HG03039 (cell line): ENCODE data around the gene ZNF488.

Experiments used
- ATAC-seq: cut with Tn5 transposase; IDR thresholded peaks from one replicate; pipeline ENCODE4 v1.9.1; 2021; ENCODE audit warnings: mild to moderate bottlenecking, moderate library complexity; ENCODE audit not compliant: unreplicated experiment

Gene ZNF488

DNA sequence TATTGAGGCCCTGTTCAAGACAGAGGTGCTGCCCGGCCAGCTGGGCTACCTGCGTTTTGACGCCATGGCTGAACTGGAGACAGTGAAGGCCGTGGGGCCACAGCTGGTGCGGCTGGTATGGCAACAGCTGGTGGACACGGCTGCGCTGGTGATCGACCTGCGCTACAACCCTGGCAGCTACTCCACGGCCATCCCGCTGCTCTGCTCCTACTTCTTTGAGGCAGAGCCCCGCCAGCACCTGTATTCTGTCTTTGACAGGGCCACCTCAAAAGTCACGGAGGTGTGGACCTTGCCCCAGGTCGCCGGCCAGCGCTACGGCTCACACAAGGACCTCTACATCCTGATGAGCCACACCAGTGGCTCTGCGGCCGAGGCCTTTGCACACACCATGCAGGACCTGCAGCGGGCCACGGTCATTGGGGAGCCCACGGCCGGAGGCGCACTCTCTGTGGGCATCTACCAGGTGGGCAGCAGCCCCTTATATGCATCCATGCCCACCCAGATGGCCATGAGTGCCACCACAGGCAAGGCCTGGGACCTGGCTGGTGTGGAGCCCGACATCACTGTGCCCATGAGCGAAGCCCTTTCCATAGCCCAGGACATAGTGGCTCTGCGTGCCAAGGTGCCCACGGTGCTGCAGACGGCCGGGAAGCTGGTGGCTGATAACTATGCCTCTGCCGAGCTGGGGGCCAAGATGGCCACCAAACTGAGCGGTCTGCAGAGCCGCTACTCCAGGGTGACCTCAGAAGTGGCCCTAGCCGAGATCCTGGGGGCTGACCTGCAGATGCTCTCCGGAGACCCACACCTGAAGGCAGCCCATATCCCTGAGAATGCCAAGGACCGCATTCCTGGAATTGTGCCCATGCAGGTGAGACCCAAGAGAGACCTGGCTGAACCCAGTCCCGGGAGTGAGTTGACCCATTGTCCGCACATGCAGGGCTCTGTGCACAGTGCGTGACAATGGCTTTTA, 33.1 kb downstream of the ZNF488 start:
- ATAC-seq: no peak

DNA sequence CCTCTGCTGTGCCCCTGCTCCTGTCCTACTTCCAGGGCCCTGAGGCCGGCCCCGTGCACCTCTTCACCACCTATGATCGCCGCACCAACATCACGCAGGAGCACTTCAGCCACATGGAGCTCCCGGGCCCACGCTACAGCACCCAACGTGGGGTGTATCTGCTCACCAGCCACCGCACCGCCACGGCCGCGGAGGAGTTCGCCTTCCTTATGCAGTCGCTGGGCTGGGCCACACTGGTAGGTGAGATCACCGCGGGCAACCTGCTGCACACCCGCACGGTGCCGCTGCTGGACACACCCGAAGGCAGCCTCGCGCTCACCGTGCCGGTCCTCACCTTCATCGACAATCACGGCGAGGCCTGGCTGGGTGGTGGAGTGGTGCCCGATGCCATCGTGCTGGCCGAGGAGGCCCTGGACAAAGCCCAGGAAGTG, 34.1 kb downstream of the ZNF488 start:
- ATAC-seq: no peak

DNA sequence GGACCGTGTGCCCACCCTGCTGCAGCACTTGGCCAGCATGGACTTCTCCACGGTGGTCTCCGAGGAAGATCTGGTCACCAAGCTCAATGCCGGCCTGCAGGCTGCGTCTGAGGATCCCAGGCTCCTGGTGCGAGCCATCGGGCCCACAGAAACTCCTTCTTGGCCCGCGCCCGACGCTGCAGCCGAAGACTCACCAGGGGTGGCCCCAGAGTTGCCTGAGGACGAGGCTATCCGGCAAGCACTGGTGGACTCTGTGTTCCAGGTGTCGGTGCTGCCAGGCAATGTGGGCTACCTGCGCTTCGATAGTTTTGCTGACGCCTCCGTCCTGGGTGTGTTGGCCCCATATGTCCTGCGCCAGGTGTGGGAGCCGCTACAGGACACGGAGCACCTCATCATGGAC, 34.6 kb downstream of the ZNF488 start:
- no peak for ATAC-seq

DNA sequence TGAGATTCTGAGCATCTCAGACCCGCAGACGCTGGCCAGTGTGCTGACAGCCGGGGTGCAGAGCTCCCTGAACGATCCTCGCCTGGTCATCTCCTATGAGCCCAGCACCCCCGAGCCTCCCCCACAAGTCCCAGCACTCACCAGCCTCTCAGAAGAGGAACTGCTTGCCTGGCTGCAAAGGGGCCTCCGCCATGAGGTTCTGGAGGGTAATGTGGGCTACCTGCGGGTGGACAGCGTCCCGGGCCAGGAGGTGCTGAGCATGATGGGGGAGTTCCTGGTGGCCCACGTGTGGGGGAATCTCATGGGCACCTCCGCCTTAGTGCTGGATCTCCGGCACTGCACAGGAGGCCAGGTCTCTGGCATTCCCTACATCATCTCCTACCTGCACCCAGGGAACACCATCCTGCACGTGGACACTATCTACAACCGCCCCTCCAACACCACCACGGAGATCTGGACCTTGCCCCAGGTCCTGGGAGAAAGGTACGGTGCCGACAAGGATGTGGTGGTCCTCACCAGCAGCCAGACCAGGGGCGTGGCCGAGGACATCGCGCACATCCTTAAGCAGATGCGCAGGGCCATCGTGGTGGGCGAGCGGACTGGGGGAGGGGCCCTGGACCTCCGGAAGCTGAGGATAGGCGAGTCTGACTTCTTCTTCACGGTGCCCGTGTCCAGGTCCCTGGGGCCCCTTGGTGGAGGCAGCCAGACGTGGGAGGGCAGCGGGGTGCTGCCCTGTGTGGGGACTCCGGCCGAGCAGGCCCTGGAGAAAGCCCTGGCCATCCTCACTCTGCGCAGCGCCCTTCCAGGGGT, 35.2 kb downstream of the ZNF488 start:
- ATAC-seq: no peak

DNA sequence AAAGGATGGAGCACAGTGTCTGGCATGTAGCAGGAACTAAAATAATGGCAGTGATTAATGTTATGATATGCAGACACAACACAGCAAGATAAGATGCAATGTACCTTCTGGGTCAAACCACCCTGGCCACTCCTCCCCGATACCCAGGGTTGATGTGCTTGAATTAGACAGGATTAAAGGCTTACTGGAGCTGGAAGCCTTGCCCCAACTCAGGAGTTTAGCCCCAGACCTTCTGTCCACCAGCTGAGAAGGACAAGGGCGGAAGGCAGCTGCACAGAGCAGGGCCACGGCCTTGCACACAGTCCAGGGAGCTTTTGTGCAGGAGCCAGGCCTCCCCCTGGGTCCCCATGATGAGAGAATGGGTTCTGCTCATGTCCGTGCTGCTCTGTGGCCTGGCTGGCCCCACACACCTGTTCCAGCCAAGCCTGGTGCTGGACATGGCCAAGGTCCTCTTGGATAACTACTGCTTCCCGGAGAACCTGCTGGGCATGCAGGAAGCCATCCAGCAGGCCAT, 35.9 kb downstream of the ZNF488 start, which contains the start of gene RBP3:
Gene RBP3, plus strand, starts transcription at position 226 of the 514 bp plus-strand sequence. Its CDS starts 122 bp downstream, at position 348.
- no peak for ATAC-seq

DNA sequence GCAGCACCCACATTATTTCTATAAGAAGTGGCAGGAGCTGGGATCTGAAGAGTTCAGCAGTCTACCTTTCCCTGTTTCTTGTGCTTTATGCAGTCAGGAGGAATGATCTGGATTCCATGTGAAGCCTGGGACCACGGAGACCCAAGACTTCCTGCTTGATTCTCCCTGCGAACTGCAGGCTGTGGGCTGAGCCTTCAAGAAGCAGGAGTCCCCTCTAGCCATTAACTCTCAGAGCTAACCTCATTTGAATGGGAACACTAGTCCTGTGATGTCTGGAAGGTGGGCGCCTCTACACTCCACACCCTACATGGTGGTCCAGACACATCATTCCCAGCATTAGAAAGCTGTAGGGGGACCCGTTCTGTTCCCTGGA, 36.8 kb downstream of the ZNF488 start:
- ATAC-seq: no peak

DNA sequence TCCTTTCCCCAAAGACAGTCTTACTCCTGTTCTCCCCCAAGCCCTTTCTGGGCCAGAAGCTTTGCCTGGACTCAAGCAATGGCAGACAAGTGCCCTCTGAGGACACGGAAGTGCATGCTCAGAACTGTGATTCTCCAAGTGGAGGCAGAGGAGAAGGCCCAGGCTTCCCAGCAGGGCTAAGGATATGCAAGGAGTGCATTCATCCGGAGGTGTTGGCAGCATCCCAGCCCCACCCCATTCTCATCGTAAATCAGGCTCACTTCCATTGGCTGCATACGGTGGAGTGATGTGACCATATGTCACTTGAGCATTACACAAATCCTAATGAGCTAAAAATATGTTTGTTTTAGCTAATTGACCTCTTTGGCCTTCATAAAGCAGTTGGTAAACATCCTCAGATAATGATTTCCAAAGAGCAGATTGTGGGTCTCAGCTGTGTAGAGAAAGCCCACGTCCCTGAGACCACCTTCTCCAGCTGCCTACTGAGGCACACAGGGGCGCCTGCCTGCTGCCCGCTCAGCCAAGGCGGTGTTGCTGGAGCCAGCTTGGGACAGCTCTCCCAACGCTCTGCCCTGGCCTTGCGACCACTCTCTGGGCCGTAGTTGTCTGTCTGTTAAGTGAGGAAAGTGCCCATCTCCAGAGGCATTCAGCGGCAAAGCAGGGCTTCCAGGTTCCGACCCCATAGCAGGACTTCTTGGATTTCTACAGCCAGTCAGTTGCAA, 37.4 kb downstream of the ZNF488 start:
- no peak for ATAC-seq

DNA sequence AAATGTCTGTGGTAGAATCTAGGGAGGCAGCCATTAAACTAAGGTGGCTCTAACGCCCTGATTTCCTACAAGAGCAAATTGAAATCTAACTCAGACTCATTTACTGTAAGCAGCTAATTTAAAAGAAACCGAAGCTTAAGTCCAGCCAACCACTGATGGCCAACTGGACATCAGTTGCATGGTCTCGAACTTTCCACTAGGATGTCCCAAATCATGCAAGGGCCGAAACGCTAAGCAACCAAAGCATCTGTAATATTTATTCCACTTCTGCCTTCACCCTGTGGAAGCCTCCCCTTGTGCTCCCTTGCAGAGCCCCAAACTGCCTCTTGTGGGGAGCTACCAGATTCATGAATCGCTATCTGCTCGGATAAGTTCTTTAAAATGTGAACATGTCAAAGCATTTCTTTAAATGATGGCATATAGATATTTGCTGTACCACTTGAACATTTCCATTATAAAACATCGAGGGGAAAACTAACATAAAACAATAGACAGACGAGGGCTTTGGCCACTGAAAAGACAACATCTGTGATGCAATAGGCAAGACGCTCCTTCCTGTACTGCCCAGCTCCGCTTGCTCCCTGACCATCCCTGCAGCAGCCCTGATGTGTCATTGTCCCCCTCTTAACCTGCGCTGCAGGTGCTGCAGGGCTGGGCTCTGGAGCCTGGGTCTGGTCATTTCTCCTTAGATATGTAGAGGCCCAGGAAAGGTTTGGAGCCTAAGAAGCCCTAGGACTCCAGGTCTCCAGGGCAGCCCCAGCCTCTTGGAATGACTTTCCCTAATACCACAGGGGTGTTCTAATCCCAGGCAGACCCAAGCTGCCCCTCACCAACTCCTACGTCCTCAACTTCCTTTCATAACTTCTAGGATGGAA, 38.9 kb downstream of the ZNF488 start:
- no peak for ATAC-seq

DNA sequence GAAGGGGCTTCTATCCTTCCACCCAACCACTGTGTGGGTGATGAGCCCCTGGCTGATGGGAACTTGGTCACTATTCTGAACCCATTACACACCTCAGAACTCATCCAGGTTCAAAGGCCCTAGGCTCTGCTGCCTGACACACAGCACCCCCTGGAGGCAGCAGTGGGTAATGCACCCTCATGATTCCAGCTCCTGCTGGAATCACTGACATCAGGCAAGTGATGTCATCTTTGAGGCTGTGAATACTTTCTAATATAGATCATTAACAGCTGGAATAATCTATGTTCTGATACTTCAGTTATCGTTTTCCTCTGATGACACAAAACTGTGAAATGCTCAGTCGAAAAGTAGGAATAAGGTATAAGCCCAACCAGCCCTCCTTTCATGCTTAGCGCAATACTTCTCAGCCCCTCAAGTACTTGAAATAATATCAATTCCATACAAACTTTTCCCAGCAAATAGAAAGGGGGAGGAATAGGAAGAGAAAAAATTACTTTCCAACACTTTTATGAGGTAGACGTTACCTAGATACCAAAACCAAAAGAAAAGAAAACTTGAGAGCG, 43.4 kb downstream of the ZNF488 start:
- no peak for ATAC-seq

DNA sequence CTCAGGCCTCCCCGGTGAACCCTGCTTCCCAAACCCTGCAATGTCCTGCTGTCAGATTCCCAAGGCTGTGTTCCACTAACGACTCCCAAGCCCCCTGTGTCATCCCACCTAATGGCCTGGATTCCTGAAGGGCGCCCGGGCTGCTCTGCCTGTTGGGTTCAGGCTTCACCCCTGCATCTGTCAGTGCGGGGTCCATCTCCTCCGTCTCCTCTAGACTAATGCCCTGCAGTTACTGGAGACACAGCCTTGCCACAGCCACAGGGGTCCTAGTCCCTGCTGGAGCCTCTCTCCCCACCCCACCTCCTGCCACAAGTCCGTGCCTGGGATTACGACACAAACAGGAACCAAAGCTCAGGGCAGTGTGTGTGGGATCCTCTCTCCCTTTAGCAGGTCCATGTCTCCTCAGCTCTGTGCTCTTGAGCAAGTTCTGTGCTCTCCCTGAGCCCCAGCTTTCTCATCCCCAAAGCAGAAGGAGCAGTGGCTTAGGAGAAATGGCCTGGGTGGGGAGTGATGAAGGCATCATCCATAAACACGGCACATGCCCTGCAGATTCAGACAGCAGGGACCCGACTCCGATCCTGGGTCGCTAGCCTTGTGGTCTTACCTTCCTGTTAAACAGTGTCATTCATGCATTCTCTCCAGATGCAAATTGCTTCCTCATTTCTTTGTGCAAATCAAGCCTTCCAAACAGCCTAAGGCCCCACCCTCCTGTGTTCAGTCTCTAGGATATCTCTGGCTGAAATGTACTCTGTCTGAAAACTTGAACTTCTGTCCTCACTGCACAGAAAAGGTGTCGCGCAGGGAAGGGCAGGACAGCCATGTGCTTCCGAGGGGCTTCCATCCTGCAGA, 44.1 kb downstream of the ZNF488 start:
- no peak for ATAC-seq

DNA sequence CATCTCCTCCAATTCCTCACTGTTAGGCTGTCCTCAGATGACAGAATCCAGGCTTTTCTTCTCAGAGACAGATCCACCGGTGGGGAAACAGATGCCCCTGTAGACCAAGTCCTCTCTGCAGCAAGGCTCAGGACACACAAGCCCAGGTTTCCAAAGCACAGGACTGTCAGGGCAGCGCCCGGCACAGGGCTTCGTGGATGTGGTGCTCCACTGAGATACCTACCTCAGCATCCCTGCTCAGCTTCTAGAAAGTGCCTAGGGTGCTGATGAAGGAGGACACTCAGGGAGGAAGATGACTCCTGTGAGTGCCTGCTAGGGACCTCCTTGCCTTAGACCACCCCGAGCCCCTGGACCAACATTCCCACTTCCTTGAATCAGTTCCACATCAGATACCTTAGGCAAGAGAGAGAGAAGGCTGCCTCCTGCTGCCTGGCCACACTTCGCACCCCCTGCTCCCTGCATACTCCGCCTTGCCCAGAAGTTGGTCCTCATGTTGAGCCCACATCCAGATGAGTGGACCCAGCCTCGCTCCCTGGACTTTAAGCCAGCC, 44.8 kb downstream of the ZNF488 start:
- no peak for ATAC-seq

DNA sequence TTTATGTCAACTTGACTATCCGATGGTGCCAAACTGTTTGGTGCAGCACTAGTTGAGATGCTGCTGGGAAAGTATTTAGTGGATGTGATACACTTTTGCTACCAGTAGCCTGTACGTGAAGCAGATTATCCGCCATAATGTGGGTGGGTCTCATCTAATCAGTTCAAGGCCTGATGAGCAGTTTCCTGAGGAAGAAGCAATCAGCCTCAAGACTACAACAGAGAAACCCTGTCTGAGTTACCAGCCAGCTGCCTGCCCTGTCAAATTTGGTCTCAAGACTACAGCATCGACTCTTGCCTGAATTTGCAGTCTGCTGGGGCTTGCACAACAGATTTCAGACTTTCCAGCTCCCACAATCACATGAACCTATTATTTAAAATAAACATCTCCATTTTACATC, 46.8 kb downstream of the ZNF488 start:
- ATAC-seq: no peak

DNA sequence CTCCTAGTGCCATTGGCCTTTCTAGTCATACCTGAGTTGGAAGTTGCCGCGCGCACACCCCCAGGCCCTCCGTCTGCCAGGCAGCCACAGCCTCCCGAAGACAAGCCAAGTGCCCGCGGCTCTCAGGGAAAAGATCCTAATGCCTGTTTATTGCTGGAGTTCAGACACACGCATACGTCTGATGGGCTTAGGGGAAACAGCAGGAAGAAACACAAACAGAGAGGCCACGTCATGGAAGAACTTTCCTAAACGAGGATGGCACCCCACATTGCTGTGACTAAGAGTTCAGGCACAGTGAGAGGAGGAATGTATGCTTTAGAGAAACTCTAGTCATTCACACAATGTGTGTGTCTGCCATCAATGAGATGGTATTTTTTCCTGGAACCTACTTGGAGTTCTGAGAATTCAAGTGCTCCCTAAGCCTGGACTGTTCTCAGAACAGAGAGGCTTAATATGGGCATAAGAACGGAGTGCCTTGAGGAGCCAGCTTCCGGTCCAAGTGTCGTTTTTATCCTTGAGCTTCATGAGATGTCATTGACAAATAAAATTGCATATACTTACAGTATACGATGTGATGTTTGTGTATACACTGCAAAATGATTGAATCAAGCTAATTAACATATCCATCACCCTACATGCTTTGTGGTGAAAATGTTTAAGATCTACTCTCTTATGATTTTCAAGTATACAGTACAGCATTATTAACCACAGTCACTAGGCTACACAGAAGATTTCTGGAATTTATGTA, 47.5 kb downstream of the ZNF488 start:
- ATAC-seq: no peak

DNA sequence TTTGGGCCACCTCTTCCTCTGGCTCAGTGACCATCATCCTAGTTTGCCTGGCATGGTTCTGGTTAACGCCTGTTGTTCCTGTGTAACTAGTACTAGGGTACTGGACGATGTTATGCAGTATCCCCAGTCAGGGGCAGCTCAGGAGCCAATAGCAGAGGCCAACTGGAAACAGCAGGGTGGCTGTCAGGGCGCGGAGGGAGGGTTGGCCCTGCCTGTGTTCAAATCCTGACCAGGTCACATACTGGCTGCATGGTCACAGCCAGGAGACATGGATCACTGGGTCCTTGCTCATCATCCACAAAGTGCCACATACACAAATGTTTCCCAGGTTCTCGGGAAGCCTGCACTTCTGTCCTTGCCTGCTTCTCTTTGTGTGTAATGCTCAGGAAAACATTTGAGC, 48.2 kb downstream of the ZNF488 start:
- ATAC-seq: no peak

DNA sequence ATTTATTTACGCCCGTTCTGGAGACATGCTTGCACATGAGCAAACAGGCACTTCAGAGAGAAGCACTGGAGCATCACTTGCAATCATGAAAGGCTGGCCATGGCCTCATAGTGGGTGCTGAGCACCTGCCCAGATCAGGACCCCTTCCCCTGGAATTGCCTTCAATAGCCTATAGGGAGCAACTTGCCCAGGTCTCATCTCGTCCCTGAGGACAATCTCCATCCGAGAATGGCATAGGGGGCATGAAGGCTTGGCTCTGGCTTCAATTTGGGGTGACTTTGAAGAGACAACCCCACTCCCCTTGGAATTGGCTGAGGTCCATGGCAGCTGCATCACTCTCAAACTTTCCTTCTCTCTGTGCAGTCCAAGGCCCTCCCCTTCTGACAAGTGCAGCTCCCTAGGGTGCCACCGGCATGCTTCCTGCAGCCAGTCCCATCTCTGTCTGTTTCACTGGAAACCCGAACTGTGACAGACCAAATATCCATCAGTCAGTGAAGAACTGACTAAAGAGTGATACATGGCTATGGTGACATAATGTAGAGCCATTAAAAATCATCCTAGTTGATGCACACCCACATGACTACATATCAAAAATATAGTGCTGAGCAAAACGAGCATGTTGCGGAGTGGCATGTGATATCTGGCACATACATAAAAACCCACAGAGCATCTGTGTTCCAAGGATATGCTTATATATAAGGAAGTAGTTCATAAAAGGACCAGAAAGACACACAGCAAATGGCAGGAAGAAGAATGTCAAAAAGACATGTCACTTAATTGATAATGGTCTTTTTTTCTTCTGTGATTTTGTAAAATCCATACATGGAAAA, 49.4 kb downstream of the ZNF488 start:
- no peak for ATAC-seq

DNA sequence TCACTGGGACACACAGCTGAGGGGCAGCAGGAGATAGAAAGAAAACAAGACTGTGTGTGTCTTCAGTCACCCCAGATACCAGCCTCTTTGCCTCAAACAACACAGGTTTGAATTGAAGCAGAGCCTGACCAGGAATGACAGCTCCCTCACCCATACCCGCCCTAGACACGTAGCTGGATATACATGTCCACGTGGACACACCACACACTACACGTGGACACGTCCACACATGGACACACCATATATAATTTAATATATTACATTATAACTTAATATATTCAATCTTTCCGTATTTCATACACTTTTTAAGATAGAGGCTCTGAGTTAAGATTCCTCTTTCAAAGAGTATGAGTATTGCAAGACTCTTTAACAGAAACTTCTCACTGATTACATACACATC, 50.6 kb downstream of the ZNF488 start:
- no peak for ATAC-seq

DNA sequence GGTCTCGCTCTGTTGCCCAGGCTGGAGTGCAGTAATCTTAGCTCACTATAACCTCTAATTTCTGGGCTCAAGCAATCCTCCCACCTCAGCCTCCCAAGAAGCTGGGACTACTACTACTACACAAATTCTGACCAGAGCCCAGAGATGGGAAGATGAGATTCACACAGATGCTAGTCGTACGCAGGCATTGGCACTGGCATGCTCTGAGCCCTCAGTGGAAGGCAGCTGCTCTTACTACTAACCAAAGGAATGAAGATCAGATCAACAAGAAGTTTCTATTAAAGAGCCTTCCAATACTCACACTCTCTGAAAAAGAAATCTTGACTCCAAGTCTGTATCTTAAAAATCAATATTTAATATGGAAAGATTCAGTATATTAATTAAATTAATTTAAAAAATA, 51.1 kb downstream of the ZNF488 start:
- no peak for ATAC-seq
